RPMI7951 (cell line): ENCODE results near the gene CACNA2D1. TPM values are rescaled to one million over a fixed set of nuclear protein-coding genes. Genes with fewer than 3 reads are reported as not detected.
"Not testable (repeated sequence)": the region's sequence is repeated elsewhere in the genome, so short reads cannot be mapped to it uniquely, and the experiment has no call there.

Experiments used
- DNase-seq: peaks from one replicate; pipeline ENCODE4 v3.0.0-alpha.2; 2012; ENCODE audit warnings: low read depth
- total RNA-seq: library from RNA; depleted of rRNA; stranded (reverse); fragments of >200 nt; shearing (Covaris generic); gene quantifications from 2 replicates; pipeline ENCODE4 v1.2.3, GENCODE V29; 2014

Gene CACNA2D1
- total RNA-seq, 1 experiment from 2014 or later: 9.3 TPM

DNA sequence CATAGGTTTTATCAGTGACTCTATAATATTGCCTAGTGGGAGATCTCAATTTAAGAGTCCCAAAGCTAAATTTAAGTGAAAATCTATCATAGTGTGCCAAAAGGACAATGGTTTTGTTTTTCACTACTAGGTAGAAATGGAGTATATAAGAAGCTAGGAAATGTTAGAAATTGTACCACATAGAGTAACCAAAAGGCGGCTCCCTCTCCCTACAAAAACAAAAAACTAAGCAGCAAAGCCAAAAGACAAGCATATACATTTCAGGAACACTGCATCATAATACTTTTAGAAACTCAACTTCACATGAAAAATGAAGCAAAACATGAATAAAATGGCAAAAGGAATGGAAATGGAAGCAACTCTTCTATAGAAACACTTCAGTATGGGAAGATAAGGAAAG, 271.6 kb downstream of the CACNA2D1 start:
- no peak for DNase-seq

DNA sequence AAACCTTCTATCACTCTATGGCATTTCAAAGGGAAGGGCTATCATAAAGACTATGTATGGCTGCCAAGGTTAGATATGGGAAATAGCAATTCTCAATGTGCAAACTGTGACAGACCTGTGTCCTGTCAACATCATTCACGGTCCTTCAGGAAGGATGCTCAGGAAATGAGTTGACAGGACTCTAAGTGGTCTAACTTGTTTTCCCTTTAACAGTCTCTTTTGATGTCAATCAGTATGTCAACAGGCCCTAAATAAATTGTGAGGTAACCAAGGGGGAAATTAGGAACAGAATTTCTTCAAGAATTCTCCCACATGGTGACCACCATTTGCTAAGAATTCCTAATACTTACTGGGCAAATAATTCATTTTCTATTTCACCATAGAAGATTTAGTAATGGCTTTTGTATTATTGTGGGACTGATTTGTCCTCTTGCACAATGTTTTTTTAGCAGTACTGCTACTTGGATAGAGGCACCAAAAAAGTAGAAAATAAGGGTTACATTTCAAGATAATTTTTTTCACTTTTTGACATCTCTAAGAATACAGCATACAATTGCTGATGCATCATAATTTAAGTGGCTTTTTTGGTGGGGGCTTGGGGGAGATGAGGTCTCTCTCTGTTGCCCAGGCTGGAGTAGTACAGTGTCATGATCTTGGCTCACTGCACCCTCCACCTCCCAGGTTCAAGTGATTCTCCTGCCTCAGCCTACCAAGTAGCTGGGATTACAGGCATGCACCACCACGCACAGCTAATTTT, 275.8 kb downstream of the CACNA2D1 start:
- DNase-seq: no peak

DNA sequence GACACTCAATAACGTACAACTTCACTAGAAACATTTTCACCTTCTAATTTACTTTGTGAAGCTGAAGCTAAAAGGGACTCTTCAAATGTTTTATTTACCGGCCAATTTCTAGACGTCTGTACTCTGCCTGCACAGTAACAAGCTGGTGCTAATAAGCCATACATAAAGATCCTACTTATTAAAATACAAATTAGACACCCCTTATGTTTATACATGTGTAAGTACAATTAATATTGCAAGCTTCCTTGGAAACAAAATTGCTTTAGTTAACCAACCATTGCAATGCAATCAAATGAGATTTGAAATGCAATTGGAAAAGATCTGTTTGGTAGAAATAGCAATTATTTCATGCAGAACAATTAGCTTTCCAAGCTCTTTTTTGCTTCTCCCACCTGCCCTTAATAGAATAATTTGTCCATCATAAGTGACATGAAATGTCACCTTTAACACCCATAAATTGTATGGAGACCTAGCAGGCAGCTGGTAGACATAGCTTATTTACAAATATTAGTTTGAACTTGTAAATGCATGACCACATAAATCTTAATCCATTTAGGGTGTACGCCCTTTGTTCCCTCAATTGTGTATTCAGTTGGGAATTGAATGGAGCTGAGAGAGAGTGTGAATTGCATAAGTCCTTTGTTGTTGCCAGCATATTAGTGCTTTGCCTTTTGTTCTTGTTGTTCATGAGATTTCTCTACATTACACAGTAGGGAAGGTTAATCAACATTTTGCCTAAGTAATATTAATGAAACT, 277.1 kb downstream of the CACNA2D1 start:
- no peak for DNase-seq

DNA sequence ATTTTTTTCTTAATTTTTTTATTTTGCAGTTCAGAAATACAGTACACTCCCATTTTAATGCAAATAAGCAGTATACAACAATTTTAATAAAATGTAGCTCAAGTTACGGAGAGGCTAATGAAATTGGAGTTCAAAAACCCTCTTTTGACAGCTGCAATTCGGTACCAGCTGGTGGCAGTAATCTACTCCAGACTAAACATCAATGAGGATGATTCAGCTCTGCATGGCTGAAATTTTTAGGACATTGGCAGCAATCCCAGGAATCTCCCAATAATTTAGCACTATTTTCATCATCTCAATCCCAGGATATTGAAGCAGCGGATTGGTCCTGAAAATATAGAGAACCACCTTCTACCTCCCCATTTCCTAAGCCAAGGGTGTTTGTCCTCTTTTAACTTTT, 278.8 kb downstream of the CACNA2D1 start:
- DNase-seq: peak; percentile 53

DNA sequence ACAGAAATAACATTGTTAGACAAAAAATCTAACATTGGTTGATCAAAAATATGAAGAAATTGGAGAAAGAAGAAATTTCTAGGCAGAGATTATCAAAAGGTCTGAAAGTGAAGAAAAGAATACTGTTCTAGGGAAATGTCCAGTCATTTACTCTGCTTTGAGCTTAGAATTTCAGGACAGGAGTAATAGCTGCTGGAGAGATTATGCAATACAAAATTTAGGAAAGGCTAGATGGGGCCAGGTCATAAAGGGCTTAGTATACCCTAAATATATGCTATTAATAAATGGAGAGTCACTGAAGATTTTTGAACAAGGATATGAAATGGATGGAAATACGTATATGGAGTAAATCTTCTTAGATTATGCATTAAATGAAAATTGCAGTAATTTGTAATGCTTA, 279.2 kb downstream of the CACNA2D1 start:
- no peak for DNase-seq

DNA sequence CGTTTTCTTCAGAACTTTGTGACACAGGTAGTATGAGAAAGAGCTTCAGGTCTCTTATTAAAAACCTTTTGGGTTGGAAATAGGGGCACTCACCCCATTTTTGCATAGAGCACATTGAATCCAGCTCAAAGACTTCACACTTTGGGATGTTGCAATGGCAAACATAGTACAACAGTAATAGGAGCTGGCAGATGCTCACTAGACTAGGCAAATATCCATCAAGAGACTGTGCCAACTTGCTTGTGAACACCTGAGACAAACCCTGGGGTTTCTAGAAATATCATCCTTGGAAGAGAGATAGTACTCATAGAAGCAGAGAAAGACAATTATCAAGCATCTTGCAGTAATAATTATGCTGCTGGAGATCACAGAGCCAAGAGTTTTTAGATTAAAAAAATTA, 280.0 kb downstream of the CACNA2D1 start:
- no peak for DNase-seq

DNA sequence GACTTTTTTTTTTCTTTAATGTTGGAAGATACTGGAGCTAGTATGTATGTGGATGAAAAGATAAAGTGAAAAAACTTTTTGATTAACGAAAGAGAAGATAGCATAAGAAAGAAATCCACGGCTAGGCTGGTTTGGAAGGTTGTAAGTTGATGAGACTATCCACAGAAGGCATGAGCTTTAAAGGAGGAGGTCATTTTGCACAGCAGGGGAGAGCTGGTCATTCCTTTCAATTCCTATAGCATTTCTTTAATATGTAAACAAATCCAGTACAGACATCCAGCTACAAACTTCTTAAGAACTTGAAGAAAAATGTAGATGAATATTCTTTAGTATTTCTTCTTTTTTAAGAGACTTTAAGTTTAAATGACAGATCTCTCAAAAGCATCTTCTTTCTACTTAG, 281.3 kb downstream of the CACNA2D1 start:
- no peak for DNase-seq

DNA sequence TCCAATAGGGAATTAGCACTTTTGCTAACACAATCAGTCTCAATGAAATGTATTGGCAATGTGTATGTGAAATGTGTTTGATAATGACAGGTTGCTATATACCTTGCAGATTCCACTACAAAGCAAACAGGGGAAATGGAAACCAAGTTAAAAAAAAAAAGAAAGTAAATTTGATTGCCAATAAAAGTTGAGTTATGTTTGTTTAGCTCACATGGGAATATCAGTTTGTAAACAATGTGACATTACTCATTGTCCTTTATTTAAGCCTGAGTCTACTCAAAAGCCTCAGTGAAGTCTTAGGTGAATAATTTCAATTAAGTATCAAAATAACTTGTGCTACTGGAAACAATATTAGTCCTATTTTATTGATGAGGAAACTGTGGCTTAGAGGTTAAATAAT, 285.2 kb downstream of the CACNA2D1 start:
- no peak for DNase-seq

DNA sequence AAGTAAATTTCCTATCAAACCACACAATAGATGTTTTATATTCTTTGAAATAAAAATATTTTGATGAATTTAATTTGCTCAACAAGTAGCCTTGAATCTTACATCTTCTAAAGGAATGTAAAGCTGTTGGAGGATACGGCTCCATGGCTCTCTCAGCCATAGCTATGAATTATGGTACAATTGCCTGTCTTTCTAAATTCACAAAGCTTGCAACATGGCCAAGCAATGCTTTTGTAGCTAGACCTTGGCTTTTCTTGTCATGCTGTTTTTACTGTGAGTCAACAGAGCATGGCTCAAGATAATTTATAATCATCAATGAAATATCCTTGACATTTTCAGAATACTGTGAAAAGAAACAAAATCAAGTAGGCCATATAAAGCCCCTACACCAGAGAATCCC, 286.7 kb downstream of the CACNA2D1 start:
- no peak for DNase-seq

DNA sequence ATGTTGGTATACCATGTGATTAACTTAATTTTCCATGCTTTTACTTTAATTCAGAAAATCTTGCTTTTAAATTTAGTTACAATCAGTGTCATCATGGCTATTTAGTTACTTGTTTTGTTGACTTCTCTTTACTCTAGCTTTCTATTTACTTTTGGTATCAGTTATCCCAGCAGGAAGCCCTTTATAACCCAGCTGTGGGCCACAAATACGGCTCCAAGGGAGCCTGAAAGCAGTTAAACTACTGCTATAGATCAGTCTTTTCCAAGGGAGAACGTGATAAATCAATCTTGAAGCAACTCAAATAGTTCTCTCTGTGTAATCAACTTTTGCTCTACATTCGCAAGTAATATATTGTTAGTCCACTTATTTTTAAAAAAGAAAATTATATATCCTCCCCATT, 287.4 kb downstream of the CACNA2D1 start:
- DNase-seq: no peak

DNA sequence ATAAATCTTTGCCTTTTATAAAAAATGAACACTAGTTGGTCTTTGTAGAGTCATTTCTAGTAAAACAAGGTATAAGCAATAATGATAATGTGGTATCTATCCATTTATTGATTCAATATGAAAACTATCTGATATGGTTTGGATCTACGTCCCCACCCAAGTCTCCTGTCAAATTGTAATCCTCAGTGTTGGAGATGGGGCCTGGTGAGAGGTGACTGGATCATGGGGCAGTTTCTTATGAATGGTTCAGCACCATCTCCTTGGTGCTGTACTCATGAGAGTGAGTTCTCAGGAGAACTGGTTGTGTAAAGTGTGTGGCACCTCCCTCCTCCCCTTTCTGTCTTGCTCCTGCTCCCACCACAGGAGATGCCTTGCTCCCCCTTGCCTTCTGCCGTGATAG, 288.8 kb downstream of the CACNA2D1 start:
- no peak for DNase-seq

DNA sequence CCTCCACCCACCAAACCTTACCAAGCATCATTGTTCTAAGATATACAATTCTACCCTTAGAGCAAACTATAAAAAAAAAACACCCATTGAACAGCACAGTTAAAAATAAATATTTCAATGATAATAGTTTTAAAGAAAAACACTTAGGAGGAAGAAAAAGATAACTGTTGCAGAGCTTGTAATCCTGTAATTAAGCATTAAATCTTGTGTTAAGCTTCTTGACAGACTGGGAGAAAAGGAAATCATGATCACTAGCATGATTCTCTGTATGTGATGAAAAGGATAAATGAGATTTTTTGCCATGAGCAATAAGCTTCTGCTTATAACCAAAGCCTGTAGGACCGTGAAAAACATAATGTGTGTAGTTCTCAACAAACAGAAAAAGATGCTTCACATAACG, 289.8 kb downstream of the CACNA2D1 start:
- DNase-seq: no peak

DNA sequence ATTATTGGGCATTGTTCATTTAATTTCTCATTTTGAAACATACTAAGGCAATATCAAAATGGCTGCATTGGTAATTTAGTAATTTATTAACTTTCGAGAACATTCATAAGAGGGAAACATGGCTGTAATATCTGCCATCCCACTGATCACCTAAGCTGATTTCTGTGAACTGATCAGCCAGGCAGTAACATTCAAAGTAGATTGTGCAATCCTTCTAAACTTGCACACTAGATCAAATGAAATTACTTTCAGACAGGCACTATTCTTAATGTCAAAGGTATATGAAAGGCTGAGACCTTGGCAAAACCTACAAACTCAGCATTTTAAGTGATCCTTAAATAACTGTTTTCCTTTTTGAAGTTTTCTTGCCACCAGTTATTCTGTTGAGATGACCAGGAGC, 290.7 kb downstream of the CACNA2D1 start:
- no peak for DNase-seq

DNA sequence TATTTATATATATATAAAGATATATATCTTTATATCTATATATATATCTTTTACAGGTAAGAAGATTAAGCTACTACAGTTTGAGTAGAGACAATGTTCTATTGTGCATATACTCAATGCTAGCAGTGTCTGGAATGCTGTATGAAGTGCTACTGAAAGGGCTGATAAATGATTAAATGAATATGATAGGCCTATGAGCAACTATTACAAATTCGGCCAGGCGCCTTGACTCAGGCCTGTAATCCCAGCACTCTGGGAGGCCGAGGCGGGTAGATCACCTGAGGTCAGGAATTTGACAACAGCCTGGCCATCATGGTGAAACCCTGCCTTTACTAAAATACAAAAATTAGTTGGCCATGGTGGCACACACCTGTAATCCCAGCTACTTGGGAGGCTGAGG, 297.1 kb downstream of the CACNA2D1 start:
- no peak for DNase-seq

DNA sequence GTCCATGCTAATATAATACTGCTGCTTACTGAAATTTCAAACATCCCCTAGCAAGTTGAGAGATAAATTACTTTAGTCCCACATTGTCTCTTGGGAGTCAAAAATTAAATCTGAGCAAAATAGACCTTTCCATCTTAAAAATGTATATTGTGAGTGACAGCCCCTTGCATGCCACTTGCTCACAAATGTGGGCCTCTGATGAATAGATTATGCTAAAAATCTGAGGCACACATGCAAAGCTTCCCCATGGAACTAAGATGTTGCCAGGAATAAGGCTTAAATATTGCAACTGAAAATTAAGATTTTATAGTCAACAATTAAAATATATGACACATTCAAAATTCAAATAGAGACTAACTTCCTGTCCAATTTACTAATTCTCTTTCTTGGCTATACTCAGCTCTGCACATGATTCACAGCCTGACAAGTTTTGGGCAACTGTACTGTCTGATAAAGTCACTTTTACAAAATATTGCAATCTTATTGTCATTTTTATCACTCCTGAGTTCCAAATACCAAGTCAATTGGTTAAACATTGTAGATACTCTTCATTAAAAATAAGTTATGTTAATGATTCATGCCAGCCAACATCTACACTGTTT, 301.2 kb downstream of the CACNA2D1 start:
- DNase-seq: no peak

DNA sequence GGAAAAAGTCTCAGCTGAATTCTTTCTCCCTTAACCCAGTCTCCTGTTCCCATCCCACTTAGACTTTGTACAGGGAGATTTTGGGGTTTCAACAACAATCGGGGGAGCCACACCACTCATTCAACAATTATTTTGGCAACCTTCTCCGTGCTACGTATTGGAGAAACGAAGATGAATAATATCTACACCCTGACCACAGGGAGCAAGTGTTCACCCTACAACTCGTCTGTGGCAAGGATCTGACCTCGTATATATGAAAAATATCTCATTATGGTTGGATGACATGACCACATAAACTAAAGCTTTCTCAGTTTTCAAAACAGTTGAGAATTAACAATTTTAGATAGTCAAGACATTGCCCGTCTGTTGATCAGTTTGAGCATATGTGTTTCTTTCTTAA, 302.1 kb downstream of the CACNA2D1 start:
- no peak for DNase-seq

DNA sequence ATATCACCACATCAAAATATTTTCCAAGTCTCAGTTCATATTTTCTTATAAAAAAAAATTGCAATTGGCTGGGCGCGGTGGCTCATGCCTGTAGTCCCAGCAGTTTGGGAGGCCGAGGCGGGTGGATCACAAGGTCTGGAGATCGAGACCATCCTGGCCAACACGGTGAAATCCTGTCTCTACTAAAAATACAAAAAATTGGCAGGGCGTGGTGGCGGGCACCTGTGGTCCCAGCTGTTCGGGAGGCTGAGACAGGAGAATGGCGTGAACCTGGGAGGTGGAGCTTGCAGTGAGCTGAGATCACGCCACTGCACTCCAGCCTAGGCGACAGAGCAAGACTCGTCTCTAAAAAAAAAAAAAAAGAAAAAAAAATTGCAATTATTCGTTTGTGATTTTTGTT, 303.0 kb downstream of the CACNA2D1 start:
- not testable (repeated sequence) for DNase-seq

DNA sequence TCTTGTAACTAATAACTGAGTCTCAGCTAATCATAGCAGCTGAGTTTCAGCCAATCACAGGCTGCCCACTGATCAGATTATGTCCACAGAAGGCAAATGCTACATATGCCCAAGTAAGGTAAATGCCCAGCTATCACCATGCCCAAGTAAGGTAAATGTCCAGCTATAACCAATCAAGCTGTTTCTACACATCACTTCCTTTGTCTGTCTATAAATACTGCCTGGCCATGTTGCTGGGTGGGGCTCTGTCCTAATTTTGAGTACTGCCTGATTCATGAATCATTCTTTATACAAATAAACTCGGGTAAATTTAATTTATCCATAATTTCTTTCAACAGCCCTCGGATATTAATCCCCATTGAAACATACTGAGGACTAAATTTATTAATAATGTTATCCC, 312.4 kb downstream of the CACNA2D1 start:
- DNase-seq: peak; percentile 2

DNA sequence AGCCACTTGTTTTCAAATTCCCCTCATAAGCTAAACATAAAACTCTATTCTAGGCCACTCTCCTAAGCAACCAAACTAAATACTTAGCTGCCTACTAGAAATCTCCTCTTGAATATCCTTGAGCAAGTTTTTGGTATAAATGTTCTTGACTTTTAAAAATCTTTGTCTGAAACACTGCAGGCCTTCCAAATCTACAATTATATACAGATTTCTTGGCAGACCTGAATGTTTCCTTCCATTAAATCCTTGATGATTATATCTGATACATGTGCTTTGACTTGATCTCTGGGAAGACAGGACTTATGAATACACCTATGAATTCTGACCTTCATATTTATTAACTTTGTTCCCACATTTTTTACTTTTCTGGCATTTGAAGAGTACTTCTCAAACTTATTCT, 314.5 kb downstream of the CACNA2D1 start:
- no peak for DNase-seq

DNA sequence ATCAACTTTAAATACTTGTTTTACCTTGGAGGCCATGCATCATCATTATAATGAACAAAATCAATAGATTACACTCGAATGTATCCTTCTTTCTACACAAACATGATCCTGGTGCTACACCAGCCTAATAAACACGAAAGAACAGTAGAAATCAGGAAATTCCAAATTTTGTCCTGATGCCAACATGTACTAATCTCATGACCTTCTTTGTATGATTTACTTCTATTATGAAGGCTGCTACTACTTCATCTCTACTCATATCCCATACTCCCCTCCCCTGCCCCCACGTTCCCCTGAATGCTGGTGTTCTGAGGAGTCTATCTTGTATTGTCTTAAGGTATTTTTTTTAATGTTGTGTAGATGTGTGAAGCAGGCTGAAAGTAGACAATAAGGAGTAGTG, 315.0 kb downstream of the CACNA2D1 start:
- DNase-seq: no peak

DNA sequence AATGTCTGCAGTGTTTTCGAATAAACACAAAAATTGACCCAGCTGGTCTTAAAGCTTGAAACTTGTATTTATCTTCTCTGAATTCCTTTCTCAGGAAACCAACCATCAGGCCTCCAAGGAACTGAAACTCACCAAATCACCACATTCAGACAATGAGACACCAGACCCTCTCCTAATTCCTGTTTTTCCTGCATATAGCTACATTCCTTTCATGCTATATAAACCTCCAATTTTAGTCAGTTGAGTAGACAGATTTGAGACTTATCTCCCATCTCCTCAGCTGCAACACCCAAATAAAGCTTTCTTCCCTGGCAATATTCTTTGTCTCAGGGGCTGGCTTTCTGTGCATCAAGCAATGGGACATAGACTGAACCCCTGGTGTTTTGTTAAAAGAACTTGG, 317.0 kb downstream of the CACNA2D1 start:
- DNase-seq: no peak

DNA sequence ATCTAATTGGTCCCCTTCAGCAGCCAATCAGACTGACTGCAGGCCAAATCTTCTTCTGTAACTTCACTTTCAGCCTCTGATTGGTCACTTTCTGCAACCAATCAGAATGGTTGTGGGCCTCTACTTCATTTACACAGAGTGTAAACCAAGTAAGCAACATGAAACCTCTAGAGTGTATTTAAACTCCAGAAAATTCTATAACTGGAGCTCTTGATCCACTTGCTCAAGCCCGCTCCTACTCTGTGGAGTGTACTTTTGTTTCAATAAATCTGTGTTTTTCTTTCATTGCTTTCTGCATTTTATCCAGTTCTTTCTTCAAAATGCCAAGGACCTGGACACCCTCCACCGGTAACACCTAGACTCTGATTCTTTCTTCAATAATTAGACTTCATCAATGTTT, 319.1 kb downstream of the CACNA2D1 start:
- DNase-seq: no peak

DNA sequence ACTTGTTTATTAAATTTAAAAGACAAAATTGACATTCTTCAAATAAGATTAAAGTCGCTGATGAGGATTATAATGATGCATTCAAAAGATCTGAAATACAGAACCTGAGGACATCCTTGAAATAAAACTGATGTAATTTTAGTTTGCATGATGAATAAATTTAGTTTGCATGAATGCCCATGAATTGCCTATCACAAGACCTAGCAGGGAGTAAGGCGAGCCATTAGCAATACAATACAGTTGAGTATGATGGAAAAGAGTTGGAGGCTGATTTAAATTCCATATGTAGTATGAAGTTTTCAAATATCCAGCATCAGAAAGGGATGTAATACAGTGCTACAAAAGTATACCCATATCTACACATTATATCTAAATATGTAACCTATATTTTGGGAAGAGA, 321.3 kb downstream of the CACNA2D1 start:
- DNase-seq: no peak
